K562 (cell line): ENCODE data around the gene IL34. TPM values are rescaled to one million over a fixed set of nuclear protein-coding genes. Genes with fewer than 3 reads are reported as not detected.

Experiments used
- ATAC-seq: fragments of 200-7000 bp; cut with Tn5 transposase; 3 replicates; pipeline ENCODE4 v1.9.1; 2020; ENCODE audit warnings: moderate library complexity
- BruUV-seq: library from RNA; stranded (reverse); fragments of 400-500 nt; replicated peaks from 2 replicates; lab custom pipeline; 2021; lab: Mats Ljungman, UMichigan
- CTCF ChIA-PET: fragments of 300-600 bp; formaldehyde crosslinking; extraction: SDS; loops from one replicate; lab custom pipeline; 2021; ENCODE audit warnings: low intra/inter-chr PET ratio; lab: Yijun Ruan, JAX
- POLR2A ChIA-PET: fragments of 300-600, 350-650 bp; sonication (Branson Sonifier 250); formaldehyde crosslinking; extraction: SDS; loops from one replicate; lab custom pipeline; 2021; ENCODE audit warnings: antibody characterized with exemption, inconsistent platforms; lab: Yijun Ruan, JAX
- DNase-seq, 4 experiments: peaks; one replicate each; pipeline versions ENCODE4 v3.0.0 to v3.0.0-alpha.2; 2011 to 2018; ENCODE audit warnings: low spot score in 3 of 4, mixed read lengths in 3 of 4; ENCODE audit errors: extremely low read depth in 1 of 4
- FAIRE-seq: peaks from 2 replicates; lab custom pipeline; 2011; peaks lifted over from hg19 to GRCh38; lab: Jason Lieb, UNC
- H2AFZ ChIP-seq: 2 replicates; pipeline ENCODE4 v1.6.0; 2011; ENCODE audit warnings: low read depth, low read length, control low read depth, inconsistent platforms
- H3K27ac ChIP-seq: fragments of 200-600 bp; 3 replicates; pipeline ENCODE4 v1.8.0; 2011; ENCODE audit warnings: low read depth, mild to moderate bottlenecking, control low read depth, inconsistent platforms, low read length, moderate library complexity, mixed read lengths; ENCODE audit errors: extremely low read depth
- H3K27me3 ChIP-seq, 2 experiments: fragments of 300-600 bp in 1 of 2; 2 replicates in 1 of 2; 3 replicates in 1 of 2; pipeline versions ENCODE4 v1.6.0 to v1.8.0; 2011; ENCODE audit warnings: inconsistent platforms in 2 of 2, low read length in 2 of 2, mild to moderate bottlenecking in 1 of 2, mixed read lengths in 1 of 2, moderate library complexity in 1 of 2; ENCODE audit not compliant: control insufficient read depth in 2 of 2, insufficient read depth in 2 of 2
- H3K36me3 ChIP-seq: fragments of 300-600 bp; 3 replicates; pipeline ENCODE4 v1.8.0; 2011; ENCODE audit warnings: mild to moderate bottlenecking, low read length, inconsistent platforms; ENCODE audit not compliant: control insufficient read depth, insufficient read depth
- H3K4me1 ChIP-seq, 2 experiments: fragments of 200-600 bp in 1 of 2; replicated peaks in 1 of 2; 2 replicates in 1 of 2; 3 replicates in 1 of 2; pipeline versions ENCODE4 v1.5.1 to v1.8.0; 2011; ENCODE audit warnings: inconsistent platforms in 2 of 2, low read length in 2 of 2, mild to moderate bottlenecking in 1 of 2, mixed read lengths in 1 of 2, moderate library complexity in 1 of 2; ENCODE audit not compliant: control insufficient read depth in 2 of 2, insufficient read depth in 2 of 2
- H3K4me2 ChIP-seq: 2 replicates; pipeline ENCODE4 v1.6.1; 2011; ENCODE audit warnings: low read length, control low read depth, inconsistent platforms, mixed read lengths; ENCODE audit not compliant: insufficient read depth
- H3K4me3 ChIP-seq: fragments of 200-600 bp; sonication (generic), shearing (Covaris generic); 2 replicates; pipeline ENCODE4 v1.5.1; 2016; ENCODE audit warnings: control low read depth, inconsistent platforms
- H3K79me2 ChIP-seq: fragments of 200-600 bp; 3 replicates; pipeline ENCODE4 v1.8.0; 2011; ENCODE audit warnings: low read length, inconsistent platforms; ENCODE audit not compliant: control insufficient read depth, insufficient read depth
- H3K9ac ChIP-seq, 2 experiments: 2 replicates each; pipeline versions ENCODE4 v1.6.0 to v1.6.1; 2011; ENCODE audit warnings: low read depth in 2 of 2, low read length in 2 of 2, control low read depth in 1 of 2, inconsistent platforms in 1 of 2, mild to moderate bottlenecking in 1 of 2, mixed read lengths in 1 of 2; ENCODE audit not compliant: insufficient read depth in 1 of 2
- H3K9me1 ChIP-seq: one replicate; pipeline ENCODE4 v1.6.0; 2011; ENCODE audit warnings: inconsistent platforms, mild to moderate bottlenecking, low read length, moderate library complexity; ENCODE audit not compliant: control insufficient read depth, insufficient read depth
- H3K9me3 ChIP-seq: replicated peaks from 2 replicates; pipeline ENCODE4 v1.5.1; 2011; ENCODE audit warnings: low read depth, low read length, inconsistent platforms; ENCODE audit not compliant: control insufficient read depth, insufficient read depth
- H4K20me1 ChIP-seq: replicated peaks from 2 replicates; pipeline ENCODE4 v1.6.1; 2011; ENCODE audit warnings: low read length, inconsistent platforms, mixed read lengths; ENCODE audit not compliant: control insufficient read depth, insufficient read depth
- ARID3B ChIP-seq: fragments of 250-450 bp; sonication (Bioruptor Pico); IDR thresholded peaks from 2 replicates; pipeline ENCODE4 v1.4.0; 2020; ENCODE audit warnings: borderline replicate concordance
- CREB1 ChIP-seq, 2 experiments: sonication (generic) in 1 of 2; formaldehyde crosslinking in 1 of 2; IDR thresholded peaks; 2 replicates each; pipeline versions ENCODE4 v1.6.1 to v1.8.0; 2012 to 2022; ENCODE audit warnings: inconsistent platforms in 1 of 2, mild to moderate bottlenecking in 1 of 2, missing genetic modification reagents in 1 of 2, moderate library complexity in 1 of 2
- JUND ChIP-seq, 2 experiments: IDR thresholded peaks; 2 replicates in 1 of 2; 3 replicates in 1 of 2; pipeline ENCODE4 v1.6.1; 2011; ENCODE audit warnings: borderline replicate concordance in 2 of 2, low read depth in 2 of 2, low read length in 2 of 2, improper control_type of control experiment in 1 of 2, missing biosample characterization in 1 of 2, missing genetic modification characterization in 1 of 2, missing genetic modification reagents in 1 of 2
- PURB ChIP-seq: sonication (generic); formaldehyde crosslinking; IDR thresholded peaks from 2 replicates; pipeline ENCODE4 v1.9.0; 2021; ENCODE audit warnings: low read depth, mild to moderate bottlenecking, missing genetic modification reagents
- RERE ChIP-seq: sonication (generic); formaldehyde crosslinking; IDR thresholded peaks from 2 replicates; pipeline ENCODE4 v1.8.0; 2023; ENCODE audit warnings: missing genetic modification reagents, mild to moderate bottlenecking, borderline replicate concordance
- ZNF639 ChIP-seq, 2 experiments: fragments of 200-800 bp in 1 of 2; sonication (Bioruptor generic) in 1 of 2; sonication (generic) in 1 of 2; formaldehyde crosslinking in 1 of 2; IDR thresholded peaks in 1 of 2; conservative IDR thresholded peaks in 1 of 2; 2 replicates each; pipeline versions ENCODE4 v1.5.0 to v1.6.1; 2016 to 2020; ENCODE audit warnings: missing compliant biosample characterization in 1 of 2, missing genetic modification characterization in 1 of 2, missing genetic modification reagents in 1 of 2
- ZNF76 ChIP-seq: fragments of 250-450 bp; sonication (Bioruptor Pico); IDR thresholded peaks from 2 replicates; pipeline ENCODE4 v1.4.0; 2020; ENCODE audit warnings: mild to moderate bottlenecking, moderate library complexity, borderline replicate concordance
- ZNF778 ChIP-seq: fragments of 450-650 bp; formaldehyde crosslinking; IDR thresholded peaks from 2 replicates; pipeline ENCODE4 v1.4.0; 2020; ENCODE audit warnings: mild to moderate bottlenecking, moderate library complexity
- WGBS: fragments of 100-300 bp; shearing (Covaris generic); methylation state at CpG from one replicate; pipeline ENCODE4 v1.1.6; 2016; ENCODE audit warnings: low coverage, mixed read lengths; ENCODE audit not compliant: insufficient coverage; ENCODE audit errors: missing lambda C conversion rate; 5-methylcytosine and 5-hydroxymethylcytosine counted together
- in situ Hi-C: fragments of 300-500 bp; cut with MboI; formaldehyde crosslinking; loops from 4 replicates; pipeline ENCODE4 v1.15.0; 2018; ENCODE audit warnings: inconsistent platforms, mixed read lengths
- intact Hi-C: fragments of 100-400 bp; cut with micrococcal nuclease; formaldehyde crosslinking; loops from 2 replicates; pipeline ENCODE4 v1.14.2; 2022
- polyA plus RNA-seq, 8 experiments: library from polyadenylated mRNA; depleted of rRNA in 4 of 8; stranded (reverse) in 5 of 8; unstranded in 3 of 8; fragments of >200 nt; fragmentation: Nextera tagmentation in 2 of 8; fragmentation: Illumina TruSeq in 1 of 8; extraction: Ambion mirVana in 2 of 8; extraction: Trizol in 1 of 8; gene quantifications; 2 replicates each; pipeline versions ENCODE4 v1.2.1 to v1.2.3, GENCODE V29; 2011 to 2014; ENCODE audit warnings: inconsistent platforms in 1 of 8, missing spikeins in 1 of 8
- total RNA-seq, 7 experiments: library from RNA; depleted of rRNA in 6 of 7; stranded (reverse); fragments of >200 nt in 6 of 7; fragmentation: Illumina TruSeq in 2 of 7; extraction: Trizol in 2 of 7; gene quantifications; 2 replicates each; pipeline versions ENCODE4 v1.2.1 to v1.2.3, GENCODE V29; 2011 to 2021; ENCODE audit warnings: low replicate concordance in 1 of 7

Gene IL34
- total and polyA plus RNA-seq, 9 of the 15 experiments (the other 6 are each of a cell fraction or from before 2014, with no cell fraction given): 0.07 to 0.18 (median 0.10) TPM; not detected in 6

GRCh38 chr16:70665113-70665694, 18.8 kb downstream of the IL34 start:
- Histone ChIP-seq H3K79me2 (no peaks in the 10 kb centered on the region), H3K4me1 (peaks cover 0 to 28% of the 10 kb centered on the region in 2 experiments; a peak in 2 of 5 replicates), H3K27me3 (no peaks in the 10 kb centered on the region), H2AFZ (no peak overlapping the region), H3K4me3 (no peak overlapping the region), H3K36me3 (peaks cover 69% of the 10 kb centered on the region), H4K20me1 (no peaks in the 10 kb centered on the region), H3K4me2 (no peak overlapping the region), H3K9ac (no peak overlapping the region), H3K27ac (no peak overlapping the region), H3K9me1 (no peaks in the 10 kb centered on the region), H3K9me3 (no peaks in the 10 kb centered on the region)
- WGBS: 97% methylated on average over 9 of the region's 14 CpGs
- DNase-seq: no peak
- ChIA-PET CTCF (no interaction called here), POLR2A (interaction anchor here (0.6 to 1.2 kb wide), 4 partner anchors 8 to 168 kb away, joined by 3 to 5 read pairs (median 4); no protein-coding TSS in a partner anchor)
- no peak for FAIRE-seq
- in situ Hi-C loops (no loop called here), intact Hi-C loops (no loop called here)
- ATAC-seq: no peak
- BruUV-seq: no TSS peak
- TF ChIP-seq ARID3B (no peak), RERE (CRISPR knock-in tag) (no peak), PURB (CRISPR knock-in tag) (no peak), ZNF76 (no peak), JUND (IDR thresholded peaks at IDR 0.05; ENCODE audit: borderline replicate concordance, low read depth, low read length) (no peak), JUND (tag; IDR thresholded peaks at IDR 0.05; ENCODE audit: borderline replicate concordance, low read depth, low read length) (no peak), ZNF778 (no peak), ZNF639 (CRISPR knock-in tag; conservative IDR thresholded peaks at IDR 0.05 in 1 of 2, IDR thresholded peaks at IDR 0.05 in 1 of 2) (no peak), CREB1 (IDR thresholded peaks at IDR 0.05) (no peak), CREB1 (CRISPR knock-in tag; IDR thresholded peaks at IDR 0.05) (no peak)
